Measurements from ENCODE around the gene CFAP99.
"Not testable (repeated sequence)": the region's sequence is repeated elsewhere in the genome, so short reads cannot be mapped to it uniquely, and the experiment has no call there.

Gene CFAP99

DNA sequence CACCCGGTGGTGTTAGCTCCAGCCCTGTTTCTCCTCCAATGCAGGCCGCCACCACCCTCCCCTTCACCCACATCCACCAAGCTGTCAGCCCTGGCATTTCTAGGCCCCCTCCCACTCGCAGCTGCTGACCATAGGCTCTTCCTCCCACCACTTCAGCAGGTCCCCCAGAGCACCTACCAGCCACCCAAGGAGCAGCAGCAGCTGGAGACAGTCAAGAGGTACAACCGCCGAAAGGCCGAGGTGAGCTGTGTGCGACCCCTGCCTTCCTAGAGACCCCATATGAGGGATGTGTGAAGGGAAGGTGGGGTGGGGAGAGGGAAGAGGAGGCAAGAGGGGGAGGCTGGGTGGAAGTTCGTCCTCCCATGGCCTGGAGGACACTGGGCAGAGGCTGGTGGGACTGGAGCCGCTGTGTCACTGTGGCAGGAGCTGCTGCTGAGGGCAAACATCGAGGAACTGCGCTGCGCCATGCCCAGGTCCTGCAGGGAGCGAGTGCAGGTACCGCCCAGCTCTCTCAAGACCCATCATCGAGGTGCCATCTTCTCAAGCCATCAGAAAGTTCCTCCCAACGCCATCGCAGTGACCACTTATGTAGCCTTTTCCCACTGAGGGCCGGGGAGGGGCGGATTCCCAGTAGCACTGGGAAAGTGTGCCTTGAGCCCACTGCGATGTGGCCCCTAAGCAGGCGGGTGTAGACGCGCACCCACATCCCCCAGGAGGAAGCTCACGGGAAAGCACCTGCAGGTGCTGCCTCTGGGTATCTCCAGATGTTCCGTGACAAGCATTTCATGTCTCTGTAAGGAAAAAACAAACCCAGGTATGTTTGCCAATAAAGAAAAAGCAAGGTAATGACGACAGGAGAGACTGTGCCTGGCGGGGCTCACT lies 31.0 kb downstream of the CFAP99 start:
- DNase-seq = no peak

DNA sequence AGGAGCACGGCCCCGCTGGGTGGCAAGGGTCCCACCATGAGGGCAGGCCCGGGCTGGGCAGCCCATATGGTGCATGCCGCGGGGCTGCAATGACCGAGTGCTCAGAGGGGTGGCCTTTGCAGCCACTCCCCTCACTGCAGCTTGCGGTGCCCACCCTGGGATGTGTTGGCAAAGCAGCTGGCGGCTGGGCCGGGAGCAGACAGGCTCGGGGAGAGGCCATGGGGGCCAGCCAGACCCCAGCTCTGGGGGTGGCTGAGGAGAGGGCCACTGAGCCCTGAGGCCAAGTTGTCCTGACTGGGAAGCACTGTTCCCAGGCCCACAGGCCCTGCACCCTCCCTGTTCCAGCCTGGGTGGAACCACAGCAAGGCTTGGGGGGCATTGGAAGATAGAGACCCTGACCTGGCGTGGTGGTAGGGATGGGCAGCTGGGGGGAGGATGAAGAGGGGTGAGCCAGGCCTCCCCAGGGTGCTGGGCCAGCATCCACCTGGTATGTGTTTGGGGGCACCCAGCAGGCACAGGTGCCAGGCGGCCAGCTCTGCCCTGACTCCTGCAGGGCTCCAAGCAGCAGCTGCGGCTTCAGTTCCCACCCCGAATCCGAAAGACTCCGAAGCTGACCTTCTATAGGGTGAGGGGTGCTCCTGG lies 31.8 kb downstream of the CFAP99 start:
- DNase-seq = no peak

DNA sequence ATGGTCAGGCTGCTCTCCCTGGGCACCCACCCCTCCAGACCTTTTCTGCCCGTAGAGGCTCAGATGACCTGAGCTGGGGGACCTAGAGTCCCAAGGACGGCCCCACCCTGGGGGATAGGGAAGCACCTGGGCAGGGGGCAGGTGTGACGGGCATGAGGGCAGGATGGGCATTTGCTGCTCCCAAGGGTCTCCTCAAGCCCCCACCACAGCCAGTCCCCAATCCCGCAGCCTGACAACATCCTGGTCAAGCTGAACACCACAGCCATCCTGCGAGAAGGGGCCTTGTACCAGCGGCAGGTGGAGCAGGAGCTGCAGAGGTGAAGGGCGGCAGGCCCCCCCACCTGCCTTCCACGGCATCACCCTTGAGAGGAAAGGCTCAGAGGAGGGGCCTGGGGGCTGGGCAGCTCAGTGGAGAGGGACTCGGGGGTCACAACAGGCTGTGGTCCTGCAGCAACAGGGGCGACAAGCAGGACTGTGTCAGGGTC lies 32.3 kb downstream of the CFAP99 start:
- DNase-seq = no peak

DNA sequence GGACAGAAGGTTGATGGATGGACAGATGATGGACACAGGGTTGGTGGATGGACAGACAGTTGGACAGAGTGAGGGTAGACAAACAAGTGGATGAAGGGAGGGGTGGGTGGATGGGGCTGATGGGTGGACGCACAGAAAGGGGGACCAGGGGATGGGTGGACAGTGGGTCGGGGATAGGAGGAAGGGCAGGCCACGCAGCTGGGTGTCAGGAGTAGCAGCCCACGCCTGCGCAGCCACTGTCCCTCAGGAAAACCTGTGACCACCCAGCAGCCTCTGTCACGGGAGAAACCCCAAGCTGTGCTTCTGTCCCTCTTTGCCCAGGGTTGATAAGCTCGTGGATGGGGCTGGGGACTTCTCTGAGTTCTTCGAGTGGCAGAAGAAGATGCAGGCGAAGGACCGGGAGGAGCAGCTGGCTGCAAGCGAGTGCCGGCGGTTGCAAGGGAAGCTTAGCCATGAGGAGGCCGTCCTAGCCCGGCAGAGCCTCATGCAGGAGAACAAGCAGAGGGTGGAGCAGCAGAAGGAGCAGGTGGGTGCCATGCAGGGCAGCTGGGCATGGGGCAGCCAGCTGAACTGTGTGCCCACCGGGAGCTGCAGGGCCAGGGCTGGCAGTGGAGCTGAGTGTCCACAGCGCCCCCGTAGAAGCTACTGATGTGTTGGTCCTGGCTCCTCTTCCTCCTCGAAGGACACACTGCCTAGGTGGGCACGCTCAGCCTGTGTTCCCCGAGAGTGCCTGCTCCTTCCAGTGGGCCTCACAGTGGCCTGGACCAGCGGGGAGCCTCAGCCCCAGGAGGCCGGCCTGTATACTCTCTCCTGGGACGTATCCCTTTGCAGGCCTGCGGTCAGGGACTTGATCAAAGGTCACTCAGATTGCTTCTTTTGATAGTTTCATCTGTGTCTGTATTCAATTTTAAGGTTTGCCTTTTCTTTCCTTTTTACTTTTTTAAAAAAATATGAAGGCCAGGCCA lies 33.3 kb downstream of the CFAP99 start:
- DNase-seq = no peak

DNA sequence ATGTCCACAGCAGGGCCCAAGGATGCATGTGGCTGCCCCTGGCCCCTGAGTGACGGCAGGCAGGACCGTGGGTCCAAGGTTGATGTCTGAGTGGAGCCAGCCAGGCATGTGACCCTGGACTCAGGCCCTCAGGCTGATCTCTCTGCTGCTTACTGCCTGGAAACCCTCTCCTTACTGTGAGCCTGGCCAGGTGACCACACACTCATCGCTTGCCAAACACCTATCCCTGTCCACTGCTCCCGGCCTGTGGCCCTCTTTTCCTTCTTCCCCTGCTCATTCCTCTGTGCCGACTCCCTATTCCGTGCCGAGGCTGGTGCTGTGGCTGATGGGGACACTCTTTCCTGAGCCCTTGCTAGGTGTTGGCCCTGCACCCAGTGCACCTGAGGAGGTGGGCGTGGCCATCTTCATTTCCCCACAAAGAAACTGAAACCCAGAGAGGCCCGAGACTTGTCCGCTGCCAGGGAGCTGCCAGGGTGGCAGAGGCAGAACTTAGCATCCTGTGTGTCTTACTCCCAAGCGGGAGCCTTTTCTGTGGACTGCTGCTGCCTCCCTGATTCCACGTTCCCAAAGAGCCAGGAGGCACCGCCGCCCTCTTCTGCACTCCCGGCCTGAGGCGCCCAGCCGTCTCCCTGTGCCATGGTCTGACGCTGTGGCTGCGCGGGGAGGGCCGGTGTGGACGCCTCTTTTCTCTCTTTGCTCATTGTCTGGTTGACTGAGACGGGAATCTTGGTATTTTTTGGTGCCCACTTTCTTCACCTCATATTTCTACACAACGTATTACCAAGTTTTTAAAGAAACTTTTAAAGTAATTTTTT lies 38.9 kb downstream of the CFAP99 start:
- DNase-seq = no peak

DNA sequence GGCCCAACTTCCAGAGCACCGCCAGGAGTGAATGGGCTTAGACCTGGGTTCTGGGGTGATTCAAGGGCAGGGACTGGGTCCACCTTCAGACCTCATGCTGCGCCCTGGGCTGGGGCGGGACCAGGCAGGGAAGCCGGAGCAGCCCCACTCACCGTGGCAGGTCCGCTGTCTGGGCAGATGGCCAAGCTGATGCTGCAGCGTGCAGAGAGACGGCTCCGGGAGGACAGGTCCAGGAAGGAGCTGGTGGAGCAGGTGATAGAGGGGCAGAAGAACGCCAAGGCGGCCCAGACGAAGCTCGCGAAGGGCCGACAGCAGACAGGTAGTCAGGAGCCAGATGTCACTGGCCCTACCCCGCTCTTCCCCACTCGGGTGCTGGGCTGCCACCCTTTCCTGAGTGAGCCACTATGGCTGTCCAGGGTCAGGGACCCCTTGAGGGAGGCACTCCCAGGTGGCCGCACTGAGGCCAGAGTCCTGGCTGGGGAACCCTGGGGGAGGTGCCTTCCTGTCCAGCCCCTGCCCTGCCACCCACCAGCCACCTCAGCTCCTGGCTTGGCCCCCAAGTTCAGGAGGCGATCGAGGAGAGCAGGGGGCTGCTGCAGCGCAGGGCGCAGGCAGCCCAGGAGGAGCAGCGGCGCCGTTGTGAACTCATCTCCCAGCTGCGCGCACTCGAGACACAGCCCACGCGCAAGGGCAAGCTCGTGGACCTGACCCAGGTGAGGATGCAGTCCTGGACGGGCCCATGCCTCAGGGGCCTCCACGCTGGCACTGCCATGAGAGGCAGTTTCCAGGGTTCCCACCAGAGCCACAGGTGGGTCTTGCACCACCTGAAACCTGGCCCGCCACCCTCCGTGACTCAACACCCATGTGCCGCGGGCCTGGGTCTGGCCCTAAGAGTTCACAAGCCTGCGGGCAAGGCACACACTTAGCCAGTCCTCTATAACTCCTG lies 40.1 kb downstream of the CFAP99 start:
- no peak for DNase-seq

DNA sequence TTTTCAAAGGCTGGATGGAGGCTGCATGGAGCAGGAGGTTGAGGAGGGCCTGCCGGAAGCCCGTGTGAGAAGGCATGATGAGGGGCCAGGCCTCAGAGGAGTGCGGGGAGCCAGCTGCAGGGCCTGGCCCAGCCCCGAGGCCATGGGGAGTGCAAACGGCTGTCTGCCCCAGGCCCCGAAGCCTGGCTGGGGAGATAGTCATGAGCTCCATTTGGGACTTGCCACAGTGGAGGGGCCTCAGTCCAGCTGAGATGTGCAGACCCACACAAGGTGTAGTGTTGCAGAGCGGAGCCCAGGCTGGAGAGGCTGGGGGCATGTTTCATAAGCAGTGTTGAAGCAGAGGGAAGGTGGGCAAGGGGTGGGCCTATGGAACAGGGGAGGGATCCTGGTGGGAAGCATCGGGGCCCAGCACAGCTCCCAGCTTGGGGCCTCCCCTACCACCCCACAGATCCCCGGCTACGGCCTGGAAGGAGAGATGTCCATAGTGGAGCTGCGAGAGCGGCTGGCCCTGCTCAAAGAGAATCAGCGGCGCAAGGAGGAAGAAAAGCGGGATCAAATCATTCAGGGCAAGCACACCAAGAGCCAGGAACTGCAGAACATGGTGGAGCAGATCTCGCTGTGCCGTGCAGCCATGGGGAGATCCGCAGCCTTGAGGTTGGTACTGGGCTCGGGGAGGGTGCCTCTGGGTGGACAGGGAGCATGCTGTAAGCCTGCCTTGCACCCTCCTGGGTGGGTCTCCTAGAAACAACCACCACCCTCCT lies 41.0 kb downstream of the CFAP99 start:
- no peak for DNase-seq

DNA sequence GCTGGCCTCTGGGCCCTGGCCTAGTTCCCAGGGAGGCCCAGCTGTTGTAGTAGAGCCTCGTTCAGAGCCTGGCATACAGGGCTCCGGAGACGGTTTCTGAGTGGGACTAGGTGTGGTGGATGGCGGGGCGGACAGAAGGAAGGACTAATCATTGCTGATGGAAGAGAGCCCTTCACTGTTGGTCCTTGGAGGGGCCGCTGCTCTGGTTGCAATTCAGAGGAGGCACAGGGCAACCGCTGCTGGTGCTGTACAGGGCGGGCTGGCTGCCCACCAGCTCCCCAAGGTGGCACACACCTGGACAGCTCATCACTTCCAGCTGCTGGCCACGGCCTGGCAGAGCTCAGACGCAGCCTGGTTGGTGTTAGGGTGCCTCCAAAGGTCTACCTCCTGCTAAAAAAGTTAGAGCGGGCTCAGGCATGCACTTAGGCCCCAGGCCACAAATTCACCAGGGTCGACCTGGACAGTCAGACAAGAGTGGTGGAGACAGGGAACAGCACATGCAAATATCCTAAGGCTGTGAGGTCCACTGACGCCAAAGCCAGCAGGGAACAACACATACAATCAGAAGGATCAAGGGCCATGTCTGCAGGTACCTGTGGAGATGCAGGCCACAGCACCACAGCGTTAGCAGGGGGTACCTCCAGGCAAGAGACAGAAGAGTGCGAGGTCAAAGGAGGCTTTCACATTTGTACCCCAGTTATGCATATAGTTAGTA lies 42.6 kb downstream of the CFAP99 start:
- no peak for DNase-seq

DNA sequence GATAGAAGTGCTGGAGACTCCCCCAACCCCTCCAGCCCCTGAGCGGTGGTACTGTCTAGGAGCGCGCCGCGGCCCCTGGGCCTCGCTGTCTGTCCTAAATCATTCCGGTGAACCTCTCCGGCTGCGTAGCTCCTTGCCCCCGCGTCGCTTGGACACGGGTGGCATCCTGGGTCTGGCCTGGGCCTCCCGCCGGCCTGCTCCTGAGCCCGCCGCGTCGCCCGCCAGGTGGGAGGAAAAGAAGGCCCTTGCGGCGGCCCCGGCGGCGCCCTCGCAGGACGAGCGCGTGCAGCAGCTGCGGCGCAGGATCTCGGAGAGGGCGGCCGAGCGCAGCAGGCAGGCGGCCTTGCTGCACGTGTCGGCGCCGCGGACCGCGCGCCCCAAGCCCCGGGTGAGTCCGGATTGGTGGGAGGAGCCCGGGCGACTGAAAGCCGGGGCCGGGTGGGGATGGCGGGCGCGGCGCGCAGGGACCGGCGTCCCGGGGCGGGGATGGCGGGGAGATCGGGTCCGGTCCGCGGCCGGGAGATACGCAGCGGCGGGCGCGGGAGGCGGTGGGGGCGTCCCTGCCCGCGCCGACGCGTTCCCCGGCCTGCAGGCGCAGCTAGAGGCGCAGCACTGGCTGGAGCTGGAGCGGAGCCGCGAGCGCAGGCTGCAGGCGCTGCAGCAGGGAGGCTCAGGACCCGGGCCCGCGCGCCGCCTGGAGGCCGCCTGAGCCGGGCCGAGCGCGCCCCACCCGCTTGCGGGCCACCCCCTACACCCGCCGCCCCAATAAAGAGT lies 43.6 kb downstream of the CFAP99 start:
- DNase-seq = peak in 1 of 2 experiments; percentile 40

DNA sequence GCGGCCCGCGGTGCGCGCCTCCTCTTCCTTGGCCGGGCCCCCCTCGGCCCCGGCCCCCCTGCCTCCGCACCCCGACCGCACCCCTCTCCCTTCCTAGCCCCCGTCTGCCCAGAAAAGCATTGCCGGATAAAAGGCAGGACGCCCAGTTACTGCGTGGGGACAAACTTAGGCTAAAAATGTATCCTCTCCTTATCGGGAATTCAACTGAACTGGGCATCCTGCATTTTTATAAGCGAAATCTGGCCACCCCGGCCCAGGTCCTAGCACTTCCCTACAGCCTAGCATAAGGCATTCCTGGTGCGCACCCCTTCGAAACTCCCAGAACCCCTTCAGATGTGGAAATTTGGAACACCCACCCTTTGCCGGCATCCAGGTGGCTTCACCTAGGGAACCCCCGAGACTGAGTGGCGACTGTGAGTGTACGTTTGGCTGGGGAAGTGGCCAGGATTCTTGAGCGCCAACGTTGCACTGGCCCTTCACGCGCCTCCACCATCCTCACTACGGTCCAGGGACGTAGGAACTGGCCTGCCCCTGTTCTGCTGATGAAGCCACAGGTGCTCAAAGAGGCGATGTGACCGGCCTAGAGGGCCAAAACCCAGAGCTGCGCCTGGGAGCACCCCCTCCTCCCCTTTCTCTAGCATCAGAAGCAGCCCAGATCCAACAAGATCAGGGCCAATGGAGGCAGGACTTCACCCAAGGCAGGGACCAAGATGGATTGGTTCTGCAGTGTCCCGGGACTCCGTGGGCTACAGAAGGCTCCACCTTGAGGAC lies 44.4 kb downstream of the CFAP99 start:
- no peak for DNase-seq

DNA sequence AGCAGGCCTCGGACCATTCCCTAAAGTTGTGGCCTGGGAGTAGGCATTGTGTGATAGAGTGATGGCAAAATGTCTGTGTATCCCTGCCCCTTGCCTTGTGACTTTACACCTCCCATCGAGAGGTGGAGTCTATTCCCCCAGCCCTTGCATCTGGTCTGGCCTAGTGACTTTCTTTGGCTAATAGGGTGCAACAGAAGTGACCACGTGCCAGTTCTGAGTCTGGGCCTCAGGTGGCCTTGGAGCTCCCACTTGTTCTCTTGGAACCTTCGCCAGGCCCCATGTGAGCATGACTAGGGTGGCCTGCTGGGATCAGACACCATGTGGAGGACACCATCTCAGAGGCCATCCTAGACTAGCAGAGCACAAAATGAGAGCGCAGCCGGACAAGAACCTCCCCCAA lies 46.3 kb downstream of the CFAP99 start:
- DNase-seq = no peak

DNA sequence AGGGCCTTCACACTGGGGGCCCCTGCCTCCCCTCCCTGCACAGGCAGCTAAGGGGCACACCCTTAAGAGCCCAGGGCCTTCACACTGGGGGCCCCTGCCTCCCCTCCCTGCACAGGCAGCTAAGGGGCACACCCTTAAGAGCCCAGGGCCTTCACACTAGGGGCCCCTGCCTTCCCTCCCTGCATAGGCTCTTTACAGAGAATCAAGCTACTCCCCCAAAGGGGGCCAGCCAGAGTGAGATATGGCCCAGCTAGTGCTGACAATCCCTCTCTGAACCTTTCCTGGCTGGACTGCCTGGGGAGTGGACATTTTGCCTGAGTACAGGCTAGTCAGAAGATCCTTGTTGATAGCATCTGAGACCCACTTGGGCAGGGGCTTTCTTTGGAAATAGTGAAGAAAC lies 46.8 kb downstream of the CFAP99 start:
- not testable (repeated sequence) for DNase-seq

DNA sequence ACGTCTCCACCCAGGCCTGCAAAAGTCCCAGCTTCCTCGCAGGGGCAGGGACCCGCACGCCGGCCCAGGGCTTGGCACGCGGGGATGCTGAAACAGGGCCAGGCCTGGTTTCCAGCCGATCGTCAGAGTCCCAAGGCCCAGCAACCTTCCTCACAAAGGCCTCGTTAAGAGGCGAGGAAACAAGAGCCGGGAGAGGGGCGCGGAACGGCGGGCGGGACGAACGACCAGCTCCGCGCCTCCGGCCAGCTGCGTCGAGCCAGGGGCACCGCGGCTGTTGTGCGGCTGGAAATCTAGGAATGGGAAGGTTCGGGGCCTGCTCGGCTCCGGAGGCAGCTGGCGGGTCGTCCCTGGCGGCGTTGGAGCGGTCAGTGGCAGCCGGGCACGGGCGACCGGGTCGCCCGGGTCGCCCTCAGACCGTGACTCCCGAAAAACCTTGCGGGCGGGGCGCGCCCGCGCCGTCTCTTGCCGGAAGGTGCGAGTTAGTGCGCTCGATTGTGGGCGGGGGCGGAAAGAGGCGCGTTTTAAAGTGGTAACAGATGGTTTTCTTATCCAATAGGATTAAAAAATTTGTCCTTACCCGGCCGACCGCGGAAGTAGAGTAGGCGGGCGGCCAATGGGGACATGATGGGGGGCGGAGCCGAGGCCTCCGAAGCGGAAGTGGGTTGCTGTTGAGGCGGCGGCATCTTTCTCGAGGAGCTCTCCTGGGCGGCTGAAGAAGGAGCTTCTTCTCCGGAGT lies 49.9 kb downstream of the CFAP99 start, which contains the start of gene RNF4:
Gene RNF4 (plus strand): TSS at position 651 of the 736 bp plus-strand sequence. CDS start 21,388 bp downstream, outside the sequence.
- peak; percentile 76 to 92 for DNase-seq

DNA sequence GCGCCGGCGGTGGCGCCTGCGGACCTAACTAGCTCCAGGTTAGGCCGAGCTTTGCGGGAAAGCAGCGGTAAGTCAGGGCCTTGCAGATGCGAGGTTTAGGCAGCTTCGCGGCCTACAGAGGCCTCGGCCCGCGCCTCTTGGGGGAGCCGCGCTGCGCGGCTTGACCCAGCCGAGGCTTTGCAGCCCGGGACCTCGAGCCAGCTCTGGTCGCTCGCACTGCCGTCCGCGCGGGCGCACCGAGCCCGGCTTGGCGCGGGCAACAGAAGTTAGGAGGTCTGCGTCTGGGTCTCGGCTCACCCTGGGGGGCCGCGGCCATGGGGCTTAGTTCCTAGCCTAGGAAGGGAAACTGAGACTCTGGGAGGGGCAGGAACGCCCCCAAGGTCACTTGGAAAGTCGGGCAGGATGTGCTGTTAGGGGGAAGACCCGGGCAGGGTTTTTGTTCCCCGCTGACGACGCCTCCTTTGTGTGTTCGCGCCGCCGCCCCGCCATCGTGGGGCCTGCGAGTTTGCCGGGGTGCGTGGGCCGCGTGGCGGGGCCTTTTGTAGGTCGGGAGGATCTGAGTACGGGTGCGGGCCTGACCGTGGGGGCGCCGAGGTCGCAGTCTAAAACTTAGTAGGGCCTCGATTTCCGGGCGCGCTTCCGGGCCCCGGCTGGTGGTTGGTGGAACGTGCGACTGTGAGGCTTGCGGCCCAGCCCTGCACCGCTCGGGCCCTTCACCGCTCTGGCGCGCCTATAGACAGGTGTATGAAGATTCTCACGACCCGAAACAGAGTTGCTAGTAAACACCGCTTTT lies 50.6 kb downstream of the CFAP99 start:
- DNase-seq = no peak

DNA sequence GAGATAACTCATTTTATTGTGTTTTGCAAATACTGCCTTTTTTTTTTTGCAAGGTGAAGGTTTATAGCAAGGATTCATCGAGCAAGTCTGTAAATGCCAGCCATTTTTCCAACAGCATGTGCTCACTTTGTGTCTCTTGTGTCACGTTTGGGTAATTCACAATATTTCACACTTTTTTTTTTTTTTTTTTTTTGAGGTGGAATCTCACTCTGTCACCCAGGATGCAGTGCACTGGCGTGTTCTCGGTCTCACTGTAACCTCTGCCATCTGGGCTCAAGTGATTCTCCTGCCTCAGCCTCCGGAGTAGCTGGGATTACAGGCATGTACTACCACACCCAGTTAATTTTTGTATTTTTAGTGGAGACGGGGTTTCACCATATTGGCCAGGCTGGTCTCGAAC lies 52.0 kb downstream of the CFAP99 start:
- no peak for DNase-seq

DNA sequence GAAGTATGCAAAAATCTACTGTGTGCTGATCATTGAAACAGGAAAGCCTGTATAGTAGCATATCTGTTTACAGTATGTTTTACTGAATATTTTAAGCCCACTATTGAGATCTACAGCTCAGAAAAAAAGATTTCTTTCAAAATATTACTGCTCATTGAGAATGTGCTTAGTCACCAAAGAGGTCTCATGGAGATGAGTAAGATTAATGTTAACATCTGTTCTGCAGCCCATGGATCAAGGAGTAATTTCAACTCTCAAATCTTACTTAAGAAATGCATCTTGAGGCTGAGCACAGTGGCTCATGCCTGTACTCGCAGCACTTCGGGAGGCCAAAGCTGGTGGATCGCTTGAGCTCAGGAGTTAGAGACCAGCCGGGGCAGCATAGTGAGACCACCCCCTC lies 53.4 kb downstream of the CFAP99 start:
- DNase-seq = no peak

All from NCI-H446 (cell line).